ENCODE data around the gene TRIM33.

The TRIM33 gene

GRCh38 chr1:114441332-114441731 is 69.7 kb downstream of the TRIM33 start:
- TF ChIP-seq, protein P1, sequence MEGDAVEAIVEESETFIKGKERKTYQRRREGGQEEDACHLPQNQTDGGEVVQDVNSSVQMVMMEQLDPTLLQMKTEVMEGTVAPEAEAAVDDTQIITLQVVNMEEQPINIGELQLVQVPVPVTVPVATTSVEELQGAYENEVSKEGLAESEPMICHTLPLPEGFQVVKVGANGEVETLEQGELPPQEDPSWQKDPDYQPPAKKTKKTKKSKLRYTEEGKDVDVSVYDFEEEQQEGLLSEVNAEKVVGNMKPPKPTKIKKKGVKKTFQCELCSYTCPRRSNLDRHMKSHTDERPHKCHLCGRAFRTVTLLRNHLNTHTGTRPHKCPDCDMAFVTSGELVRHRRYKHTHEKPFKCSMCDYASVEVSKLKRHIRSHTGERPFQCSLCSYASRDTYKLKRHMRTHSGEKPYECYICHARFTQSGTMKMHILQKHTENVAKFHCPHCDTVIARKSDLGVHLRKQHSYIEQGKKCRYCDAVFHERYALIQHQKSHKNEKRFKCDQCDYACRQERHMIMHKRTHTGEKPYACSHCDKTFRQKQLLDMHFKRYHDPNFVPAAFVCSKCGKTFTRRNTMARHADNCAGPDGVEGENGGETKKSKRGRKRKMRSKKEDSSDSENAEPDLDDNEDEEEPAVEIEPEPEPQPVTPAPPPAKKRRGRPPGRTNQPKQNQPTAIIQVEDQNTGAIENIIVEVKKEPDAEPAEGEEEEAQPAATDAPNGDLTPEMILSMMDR (IDR thresholded peaks at IDR 0.05; ENCODE audit: unreplicated experiment in 3 of 3), result no peak
- H3K36me3 Mint-ChIP-seq (ENCODE audit: low read depth), result peaks cover 54% of the 10 kb centered on the region
- no peaks in the 10 kb centered on the region for H3K4me1 Mint-ChIP-seq
- no peak overlapping the region for H3K27ac Mint-ChIP-seq
- H3K27me3 Mint-ChIP-seq (ENCODE audit: low read depth), result no peaks in the 10 kb centered on the region
- peaks cover 3% of the 10 kb centered on the region for H3K9me3 Mint-ChIP-seq
- no peak overlapping the region for H3K4me3 Mint-ChIP-seq

GRCh38 chr1:114439369-114439768 is 71.6 kb downstream of the TRIM33 start:
- Mint-ChIP-seq H3K4me1 (no peaks in the 10 kb centered on the region), H3K4me3 (no peak overlapping the region), H3K9me3 (peaks cover 3% of the 10 kb centered on the region), H3K36me3 (ENCODE audit: low read depth) (peaks cover 48% of the 10 kb centered on the region), H3K27me3 (ENCODE audit: low read depth) (no peaks in the 10 kb centered on the region), H3K27ac (no peak overlapping the region)
- TF ChIP-seq, protein P1 (IDR thresholded peaks at IDR 0.05; ENCODE audit: unreplicated experiment in 3 of 3), result no peak

DNA sequence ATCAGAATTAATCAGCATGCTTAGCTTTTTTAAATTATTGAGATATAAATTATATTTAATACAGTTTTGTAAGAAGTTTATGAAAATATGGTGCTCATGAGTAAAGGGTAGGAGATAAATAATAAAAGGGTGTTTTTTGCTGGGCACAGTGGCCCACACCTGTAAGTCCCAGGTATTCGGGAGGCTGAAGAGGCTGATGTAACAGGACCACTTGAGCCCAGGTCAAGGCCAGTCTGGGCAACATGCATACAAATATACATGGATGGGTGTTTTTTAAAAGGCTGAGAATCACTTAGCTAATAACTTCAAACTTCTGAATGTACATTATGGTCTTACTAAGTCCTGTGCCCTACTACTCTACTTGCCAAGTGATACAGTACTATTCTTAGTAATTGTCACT is 73.2 kb downstream of the TRIM33 start:
- Mint-ChIP-seq H3K4me1 (no peaks in the 10 kb centered on the region), H3K27ac (no peak overlapping the region), H3K9me3 (peaks cover 3% of the 10 kb centered on the region), H3K27me3 (ENCODE audit: low read depth) (no peaks in the 10 kb centered on the region), H3K4me3 (no peak overlapping the region), H3K36me3 (ENCODE audit: low read depth) (peaks cover 50% of the 10 kb centered on the region)
- TF ChIP-seq, protein P1 (IDR thresholded peaks at IDR 0.05; ENCODE audit: unreplicated experiment in 3 of 3), result no peak

GRCh38 chr1:114436799-114437198 is 74.2 kb downstream of the TRIM33 start:
- Mint-ChIP-seq H3K36me3 (ENCODE audit: low read depth) (peaks cover 51% of the 10 kb centered on the region), H3K9me3 (peaks cover 3% of the 10 kb centered on the region), H3K27me3 (ENCODE audit: low read depth) (no peaks in the 10 kb centered on the region), H3K27ac (no peak overlapping the region), H3K4me3 (no peak overlapping the region), H3K4me1 (no peaks in the 10 kb centered on the region)
- TF ChIP-seq, protein P1 (IDR thresholded peaks at IDR 0.05; ENCODE audit: unreplicated experiment in 3 of 3), result no peak

GRCh38 chr1:114435088-114435715 is 75.8 kb downstream of the TRIM33 start:
- TF ChIP-seq, protein P1 (IDR thresholded peaks at IDR 0.05; ENCODE audit: unreplicated experiment in 3 of 3), result no peak
- Mint-ChIP-seq H3K4me3 (no peak overlapping the region), H3K4me1 (no peaks in the 10 kb centered on the region), H3K27me3 (ENCODE audit: low read depth) (no peaks in the 10 kb centered on the region), H3K27ac (no peak overlapping the region), H3K9me3 (peaks cover 3% of the 10 kb centered on the region), H3K36me3 (ENCODE audit: low read depth) (peaks cover 48% of the 10 kb centered on the region)

GRCh38 chr1:114431026-114431425 is 80.0 kb downstream of the TRIM33 start:
- no peak overlapping the region for H3K27ac Mint-ChIP-seq
- no peaks in the 10 kb centered on the region for H3K4me1 Mint-ChIP-seq
- no peaks in the 10 kb centered on the region for H3K27me3 Mint-ChIP-seq (ENCODE audit: low read depth)
- no peaks in the 10 kb centered on the region for H3K9me3 Mint-ChIP-seq
- H3K36me3 Mint-ChIP-seq (ENCODE audit: low read depth), result peaks cover 42% of the 10 kb centered on the region
- TF ChIP-seq, protein P1 (IDR thresholded peaks at IDR 0.05; ENCODE audit: unreplicated experiment in 3 of 3), result no peak
- no peak overlapping the region for H3K4me3 Mint-ChIP-seq
